CD4-positive, alpha-beta T cell treated with Interleukin-2 at 100 ng/mL for 4 hours (primary cell): ENCODE data around the gene TEX264.
A peak's percentile ranks its signal among the peaks of the same experiment; 100 is the strongest.
"Not testable (repeated sequence)": the region's sequence is repeated elsewhere in the genome, so short reads cannot be mapped to it uniquely, and the experiment has no call there.

Source experiments
- DNase-seq: peaks from one replicate; pipeline ENCODE4 v3.0.0-alpha.2; 2020; ENCODE audit warnings: low spot score

TEX264 gene, protein sequence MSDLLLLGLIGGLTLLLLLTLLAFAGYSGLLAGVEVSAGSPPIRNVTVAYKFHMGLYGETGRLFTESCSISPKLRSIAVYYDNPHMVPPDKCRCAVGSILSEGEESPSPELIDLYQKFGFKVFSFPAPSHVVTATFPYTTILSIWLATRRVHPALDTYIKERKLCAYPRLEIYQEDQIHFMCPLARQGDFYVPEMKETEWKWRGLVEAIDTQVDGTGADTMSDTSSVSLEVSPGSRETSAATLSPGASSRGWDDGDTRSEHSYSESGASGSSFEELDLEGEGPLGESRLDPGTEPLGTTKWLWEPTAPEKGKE

GRCh38 chr3:51670823-51671733 is at the start of gene TEX264:
TEX264 (plus strand) TSS chr3:51671252; CDS start chr3:51674305, 3,053 bp downstream.
- peak; percentile 94 for DNase-seq

- no peak for DNase-seq
These were observed 48.6 kb upstream of the TEX264 start for GRCh38 chr3:51622413-51622812.

GRCh38 chr3:51622868-51623267 is 48.2 kb upstream of the TEX264 start:
- DNase-seq = no peak

GRCh38 chr3:51630513-51630912 is 40.5 kb upstream of the TEX264 start:
- DNase-seq = no peak

GRCh38 chr3:51637144-51637940 is 33.7 kb upstream of the TEX264 start:
- no peak for DNase-seq

DNA sequence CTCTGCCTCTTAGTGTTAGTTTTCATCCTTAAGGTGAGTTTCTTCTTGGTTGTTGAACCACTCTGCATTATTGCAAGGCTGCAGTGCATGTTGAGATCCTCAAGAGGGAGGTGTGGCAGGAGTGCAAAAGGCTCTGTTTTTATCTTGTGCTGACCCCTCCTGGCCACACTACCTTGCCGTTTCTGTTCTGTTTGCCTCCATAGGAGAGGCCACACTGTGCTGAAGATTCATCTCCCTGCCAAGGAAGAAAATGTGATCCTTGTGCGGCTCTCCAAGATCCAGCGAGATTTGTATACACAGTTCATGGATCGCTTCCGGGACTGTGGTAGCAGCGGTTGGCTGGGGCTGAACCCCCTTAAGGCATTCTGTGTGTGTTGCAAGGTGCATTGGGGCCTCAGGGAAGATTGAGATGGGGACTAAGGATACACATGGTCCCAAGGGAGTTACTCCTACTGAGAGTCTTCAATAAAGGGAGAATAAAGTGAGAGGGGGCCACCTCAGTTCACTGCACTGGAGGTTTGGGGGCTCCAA is 33.0 kb upstream of the TEX264 start:
- DNase-seq = peak; percentile 17

DNA sequence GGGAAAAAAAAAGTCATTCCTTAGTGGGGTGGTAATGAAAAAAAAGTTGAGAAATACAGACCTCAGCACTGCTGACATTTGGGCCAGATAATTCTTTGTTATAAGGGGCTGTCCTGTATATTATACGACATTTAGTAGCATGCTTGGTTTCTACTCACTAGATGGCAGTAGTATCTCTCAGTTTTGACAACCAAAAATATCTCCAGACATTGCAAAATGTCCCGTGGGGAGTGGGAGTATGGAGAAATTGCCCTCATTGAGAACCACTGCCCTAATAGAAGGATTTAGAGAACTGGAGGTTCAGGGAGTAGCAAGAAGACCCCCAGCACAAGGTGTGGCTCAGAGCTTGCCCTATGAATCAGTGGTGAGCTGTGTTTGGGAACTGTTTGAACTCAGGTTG is 28.6 kb upstream of the TEX264 start:
- peak; percentile 11 for DNase-seq

DNA sequence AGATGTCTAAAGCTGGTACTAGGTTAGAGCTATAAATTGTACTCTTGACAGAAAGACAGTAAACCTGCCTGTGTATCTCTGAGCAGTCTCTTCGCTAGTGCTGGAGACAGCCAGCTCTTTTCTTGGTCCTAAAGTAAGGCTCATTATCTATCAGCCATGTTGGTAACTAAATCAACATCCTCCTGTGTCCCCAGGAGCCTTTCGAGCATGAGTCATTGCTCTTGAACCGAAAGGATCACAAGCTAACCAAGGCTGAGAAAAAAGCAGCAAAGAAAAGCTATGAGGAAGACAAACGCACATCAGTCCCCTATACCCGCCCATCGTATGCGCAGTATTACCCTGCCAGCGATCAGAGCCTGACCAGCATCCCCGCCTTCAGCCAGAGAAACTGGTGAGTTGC is 25.0 kb upstream of the TEX264 start:
- no peak for DNase-seq

DNA sequence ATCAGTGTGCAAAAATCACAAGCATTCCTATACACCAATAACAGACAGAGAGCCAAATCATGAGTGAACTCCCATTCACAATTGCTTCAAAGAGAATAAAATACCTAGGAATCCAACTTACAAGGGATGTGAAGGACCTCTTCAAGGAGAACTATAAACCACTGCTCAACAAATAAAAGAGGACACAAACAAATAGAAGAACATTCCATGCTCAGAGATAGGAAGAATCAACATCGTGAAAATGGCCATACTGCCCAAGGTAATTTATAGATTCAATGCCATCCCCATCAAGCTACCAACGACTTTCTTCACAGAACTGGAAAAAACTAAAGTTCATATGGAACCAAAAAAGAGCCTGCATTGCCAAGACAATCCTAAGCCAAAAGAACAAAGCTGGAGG is 18.9 kb upstream of the TEX264 start:
- DNase-seq = not testable (repeated sequence)

- not testable (repeated sequence) for DNase-seq
These were observed 17.6 kb upstream of the TEX264 start for GRCh38 chr3:51653409-51653808.

DNA sequence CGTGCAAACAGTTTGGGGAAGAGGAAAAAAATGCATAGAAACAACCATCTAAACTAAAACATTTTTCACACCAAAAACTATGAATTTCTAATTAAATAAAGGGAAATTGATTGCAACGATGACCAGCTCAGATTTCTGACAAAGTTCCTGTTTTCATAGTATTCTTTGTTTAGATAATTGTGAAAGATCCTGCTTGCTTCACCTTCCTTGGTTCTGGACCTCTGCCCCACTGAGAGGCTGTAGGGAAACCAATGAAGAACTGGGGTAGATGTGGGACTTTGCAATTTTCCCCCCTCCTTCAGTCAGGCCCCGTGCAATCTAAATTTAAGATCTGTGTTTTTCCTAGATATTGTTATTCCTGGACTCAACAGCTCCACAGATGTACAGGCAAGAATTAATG is 13.8 kb upstream of the TEX264 start:
- no peak for DNase-seq

DNA sequence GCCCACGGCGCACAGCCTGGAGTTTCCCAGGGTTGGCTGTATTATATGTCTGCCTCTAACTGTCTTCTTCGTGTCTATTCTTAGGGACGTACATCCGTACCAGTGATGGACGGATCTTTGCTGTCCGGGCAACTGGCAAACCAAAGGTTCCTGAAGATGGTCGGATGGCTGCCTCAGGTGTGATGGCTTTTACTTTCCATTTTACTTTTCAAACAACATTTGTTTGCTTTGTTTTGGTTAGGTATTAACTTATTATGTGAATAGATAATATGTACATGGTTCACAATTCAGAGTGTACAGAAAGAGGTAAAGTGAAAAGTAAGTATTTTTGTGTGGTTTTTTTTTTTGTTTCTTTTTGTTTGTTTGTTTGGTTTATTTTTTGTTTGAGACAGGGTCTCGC is 11.1 kb upstream of the TEX264 start:
- no peak for DNase-seq

DNA sequence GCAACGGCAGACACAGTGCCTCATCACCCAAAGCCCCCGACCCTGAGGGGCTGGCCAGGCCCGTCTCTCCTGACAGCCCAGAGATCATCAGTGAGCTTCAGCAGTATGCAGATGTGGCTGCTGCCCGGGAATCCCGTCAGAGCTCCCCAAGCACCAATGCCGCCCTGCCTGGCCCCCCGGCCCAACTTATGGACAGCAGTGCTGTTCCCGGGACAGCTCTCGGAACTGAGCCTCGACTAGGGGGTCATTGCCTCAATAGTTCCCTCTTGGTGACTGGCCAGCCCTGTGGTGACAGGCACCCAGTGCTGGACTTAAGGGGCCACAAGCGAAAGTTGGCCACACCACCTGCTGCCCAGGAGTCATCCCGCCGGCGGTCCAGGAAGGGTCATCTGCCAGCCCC is 8.6 kb upstream of the TEX264 start:
- DNase-seq = no peak

DNA sequence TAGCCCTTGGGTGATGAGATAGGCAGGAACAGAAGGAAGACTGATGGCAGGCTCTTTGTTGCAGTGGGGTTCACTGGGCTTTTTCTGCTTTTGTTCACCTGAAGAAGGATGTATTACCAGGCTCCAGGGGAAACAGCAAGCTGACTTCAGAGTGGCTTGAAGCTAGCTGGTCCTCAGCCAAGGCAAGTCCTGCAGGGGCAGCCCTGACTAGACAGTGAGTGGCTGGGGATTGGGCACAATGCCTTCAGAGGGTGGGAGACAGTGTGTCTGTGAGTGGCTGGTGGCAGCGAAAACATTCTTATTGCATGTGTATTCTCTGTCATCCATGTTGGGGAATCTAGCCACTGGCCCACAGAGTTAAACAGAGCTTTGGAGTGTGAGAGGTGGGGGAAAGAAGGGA is 2.3 kb upstream of the TEX264 start:
- DNase-seq = no peak

GRCh38 chr3:51669241-51670052 is 1.6 kb upstream of the TEX264 start:
- peak; percentile 81 for DNase-seq

DNA sequence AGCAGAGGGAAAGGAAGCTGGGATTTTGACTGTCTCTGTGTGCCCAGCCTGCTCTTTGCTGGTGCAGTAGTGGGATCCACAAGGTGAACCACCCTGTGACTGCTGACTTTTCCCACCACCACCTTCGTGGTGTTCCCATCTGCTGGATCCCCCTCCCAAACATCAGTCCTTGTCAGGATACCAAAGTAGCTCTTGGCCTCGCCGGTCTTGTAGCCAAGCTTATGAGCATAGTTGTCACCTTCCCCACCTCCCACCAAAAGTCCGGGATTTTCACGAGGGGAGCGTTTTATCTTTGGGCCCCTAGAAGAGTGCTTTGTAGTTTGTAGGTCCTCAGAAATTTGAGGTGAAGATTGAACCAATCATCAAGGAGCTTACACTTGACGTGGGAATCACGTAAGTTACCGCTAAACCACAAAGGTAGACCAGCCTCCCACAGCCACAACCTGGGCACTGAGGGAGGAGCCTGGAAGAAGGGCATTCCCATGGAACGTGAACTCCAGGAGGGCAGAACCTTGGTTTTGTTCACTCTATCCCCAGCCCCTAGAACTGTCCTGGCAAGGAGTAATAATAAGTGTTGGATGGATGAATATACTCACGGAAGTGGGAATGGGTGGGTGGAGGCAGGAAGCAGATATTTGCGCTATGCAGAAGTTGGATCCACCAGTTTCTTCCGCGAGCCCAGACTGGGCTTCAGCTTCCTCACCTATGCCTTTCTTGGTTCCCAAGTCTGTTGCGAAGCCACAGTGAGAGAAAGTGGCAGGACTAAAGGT is 814 bp upstream of the TEX264 start:
- peak; percentile 32 for DNase-seq

DNA sequence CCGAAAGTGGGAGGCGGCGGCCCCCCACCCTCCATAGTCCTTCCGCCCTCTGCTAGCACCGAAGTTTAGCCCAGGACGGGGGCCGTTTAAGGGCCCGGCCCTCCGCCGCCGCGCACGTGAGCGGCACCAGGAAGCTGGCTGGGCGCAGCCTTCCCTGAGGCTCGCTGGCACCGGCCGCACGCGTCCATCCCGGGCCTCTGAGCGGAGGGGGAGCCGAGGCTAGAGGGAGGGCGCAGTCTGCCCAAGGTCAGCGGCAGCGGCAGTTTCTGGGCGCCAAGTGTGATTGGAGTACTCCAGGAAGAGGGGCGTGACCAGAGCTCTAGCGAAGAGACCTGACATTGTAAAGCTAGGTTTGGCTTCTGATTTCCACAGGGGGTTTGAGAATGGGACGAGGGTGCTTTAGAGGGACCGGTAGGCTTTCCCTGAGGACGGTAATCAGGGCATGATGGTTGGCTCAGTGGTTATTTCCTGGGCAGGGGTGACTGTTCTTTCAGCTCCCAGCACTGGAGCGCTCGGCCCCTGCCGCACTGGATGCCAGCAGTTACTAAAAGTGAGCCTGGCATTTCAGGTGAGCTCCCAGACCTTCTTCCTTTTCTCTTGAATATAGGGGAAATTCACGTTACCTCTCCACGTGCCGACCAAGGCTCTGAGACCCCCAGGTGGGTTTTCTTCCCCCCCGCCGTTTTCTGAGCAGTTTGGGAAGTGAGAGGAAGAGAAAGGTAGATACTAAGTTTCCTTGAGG is 853 bp downstream of the TEX264 start:
- peak; percentile 56 for DNase-seq

DNA sequence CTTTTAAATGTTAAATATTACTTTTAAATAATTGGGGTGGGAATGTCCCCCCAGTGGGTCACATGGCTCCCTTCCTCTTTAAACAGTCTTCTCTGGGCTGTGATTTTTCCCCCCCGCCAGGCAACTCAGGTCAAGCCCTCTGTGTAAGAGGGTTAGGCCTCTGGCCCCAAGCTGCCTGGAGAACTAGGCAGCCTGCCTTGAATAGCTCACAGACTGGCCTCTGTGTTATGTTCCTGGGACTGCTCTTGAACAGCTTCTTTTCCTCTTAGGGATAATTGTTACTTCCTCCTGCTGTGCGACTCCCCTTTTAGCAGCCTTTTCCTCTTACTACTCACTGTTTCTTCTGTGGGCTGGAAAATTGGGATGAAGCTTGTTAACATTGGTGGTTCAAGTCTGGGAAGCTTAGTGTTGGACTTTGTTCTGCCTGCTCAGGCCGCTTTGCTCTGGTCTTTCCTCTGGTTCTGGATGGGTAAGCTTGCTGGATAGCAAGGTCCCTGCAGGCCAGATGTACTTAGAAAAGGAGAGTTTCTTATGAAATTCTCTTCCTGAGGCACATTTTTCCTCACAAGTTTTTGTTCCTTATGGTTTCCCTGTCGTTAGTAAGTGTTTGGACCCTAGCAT is 2.2 kb downstream of the TEX264 start:
- no peak for DNase-seq
